ENCODE data around the gene COL28A1.

Gene COL28A1

DNA sequence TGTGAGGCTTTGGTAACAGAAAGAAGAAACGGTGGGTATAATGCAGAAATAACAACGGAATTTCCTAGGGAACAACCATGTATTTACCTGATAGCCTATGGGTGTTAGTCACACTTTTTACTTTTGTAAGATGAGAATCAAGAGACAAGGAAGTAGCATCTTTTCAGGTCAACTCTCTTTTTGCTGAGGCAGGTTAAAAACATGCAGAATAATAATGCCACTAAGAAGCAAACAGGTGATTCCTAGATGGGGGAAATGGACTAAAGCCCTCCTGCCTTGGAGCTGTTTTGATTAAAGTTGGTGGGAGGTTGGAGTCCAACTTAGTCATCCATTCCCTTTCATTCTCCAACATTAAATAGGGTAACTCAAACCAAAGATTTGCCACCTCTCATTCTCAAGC is 2.0 kb upstream of the COL28A1 start:
- Histone ChIP-seq H3K4me1 (ENCODE audit: control insufficient read depth in 1 of 2, insufficient read depth in 1 of 2, low read depth in 1 of 2, low read length in 1 of 2) (no peaks in the 10 kb centered on the region), H3K9me3 (no peaks in the 10 kb centered on the region), H3K27me3 (no peaks in the 10 kb centered on the region), H3K4me3 (ENCODE audit: low read depth in 1 of 2, low read length in 1 of 2) (no peak overlapping the region), H3K36me3 (no peaks in the 10 kb centered on the region), H3K27ac (no peak overlapping the region)
- TF ChIP-seq, protein P1, sequence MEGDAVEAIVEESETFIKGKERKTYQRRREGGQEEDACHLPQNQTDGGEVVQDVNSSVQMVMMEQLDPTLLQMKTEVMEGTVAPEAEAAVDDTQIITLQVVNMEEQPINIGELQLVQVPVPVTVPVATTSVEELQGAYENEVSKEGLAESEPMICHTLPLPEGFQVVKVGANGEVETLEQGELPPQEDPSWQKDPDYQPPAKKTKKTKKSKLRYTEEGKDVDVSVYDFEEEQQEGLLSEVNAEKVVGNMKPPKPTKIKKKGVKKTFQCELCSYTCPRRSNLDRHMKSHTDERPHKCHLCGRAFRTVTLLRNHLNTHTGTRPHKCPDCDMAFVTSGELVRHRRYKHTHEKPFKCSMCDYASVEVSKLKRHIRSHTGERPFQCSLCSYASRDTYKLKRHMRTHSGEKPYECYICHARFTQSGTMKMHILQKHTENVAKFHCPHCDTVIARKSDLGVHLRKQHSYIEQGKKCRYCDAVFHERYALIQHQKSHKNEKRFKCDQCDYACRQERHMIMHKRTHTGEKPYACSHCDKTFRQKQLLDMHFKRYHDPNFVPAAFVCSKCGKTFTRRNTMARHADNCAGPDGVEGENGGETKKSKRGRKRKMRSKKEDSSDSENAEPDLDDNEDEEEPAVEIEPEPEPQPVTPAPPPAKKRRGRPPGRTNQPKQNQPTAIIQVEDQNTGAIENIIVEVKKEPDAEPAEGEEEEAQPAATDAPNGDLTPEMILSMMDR (IDR thresholded peaks at IDR 0.05) = no peak

DNA sequence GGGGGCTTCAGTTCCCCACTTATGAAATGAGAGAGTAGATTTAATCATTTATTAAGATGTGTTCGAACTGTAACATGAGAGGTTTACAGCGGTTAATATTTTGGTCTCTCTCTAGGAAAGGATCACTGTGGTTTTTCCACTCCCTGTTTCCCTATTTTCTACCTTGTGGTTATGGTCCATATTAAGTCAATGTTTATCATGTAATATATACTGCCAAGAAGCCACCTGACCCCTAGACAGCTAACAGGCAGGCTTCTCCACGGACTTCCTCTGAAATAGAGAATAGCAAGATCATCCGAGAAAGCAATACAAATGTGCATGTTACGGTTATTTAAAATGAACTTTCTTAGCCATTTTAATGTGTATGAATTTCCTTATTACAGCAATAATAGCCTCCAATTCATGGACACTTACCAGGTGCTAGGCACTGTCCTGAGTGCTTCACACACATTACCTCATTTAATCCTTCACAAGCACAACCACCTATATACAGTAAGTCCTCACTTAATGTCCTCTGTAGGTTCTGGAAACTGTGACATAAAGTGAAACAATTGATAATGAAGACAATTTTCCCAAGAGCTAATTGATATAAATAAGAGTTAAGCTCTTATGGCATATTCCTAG is 835 bp upstream of the COL28A1 start:
- TF ChIP-seq, protein P1 (IDR thresholded peaks at IDR 0.05) = no peak
- no peak overlapping the region for H3K27ac ChIP-seq
- no peak overlapping the region for H3K4me3 ChIP-seq (ENCODE audit: low read depth in 1 of 2, low read length in 1 of 2)

DNA sequence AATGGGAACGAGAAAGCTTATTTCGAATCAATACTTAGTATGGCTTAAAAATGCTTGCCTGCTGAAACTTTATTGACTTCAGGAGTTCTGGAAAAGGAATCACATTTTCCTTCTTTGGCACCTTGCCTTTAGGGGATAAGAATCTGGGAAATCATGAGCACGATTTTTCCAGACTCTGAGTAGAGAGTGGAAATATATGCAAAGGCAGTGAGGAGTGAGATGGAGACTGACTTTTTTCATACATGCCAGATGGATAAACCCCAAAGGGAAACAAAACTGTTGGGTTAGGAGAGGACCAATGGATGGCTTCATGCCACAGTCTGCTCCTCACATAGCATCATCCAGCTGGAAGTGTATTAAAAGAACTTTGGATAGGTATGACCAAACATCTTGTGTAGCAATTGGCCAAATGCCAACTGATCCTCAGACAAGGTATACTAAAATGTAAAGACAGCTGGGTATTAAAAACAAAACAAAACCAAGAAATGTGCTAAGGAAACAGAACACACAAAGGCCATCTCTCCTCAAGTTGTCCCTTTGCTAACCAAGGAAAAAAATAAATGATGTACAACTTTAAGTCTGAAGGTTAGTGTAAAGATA is 1.7 kb downstream of the COL28A1 start:
- TF ChIP-seq, protein P1 (IDR thresholded peaks at IDR 0.05) = no peak
- H3K4me3 ChIP-seq (ENCODE audit: low read depth in 1 of 2, low read length in 1 of 2) = no peak overlapping the region
- H3K27me3 ChIP-seq = no peaks in the 10 kb centered on the region
- no peak overlapping the region for H3K27ac ChIP-seq
- no peaks in the 10 kb centered on the region for H3K36me3 ChIP-seq
- H3K9me3 ChIP-seq = no peaks in the 10 kb centered on the region
- H3K4me1 ChIP-seq (ENCODE audit: control insufficient read depth in 1 of 2, insufficient read depth in 1 of 2, low read depth in 1 of 2, low read length in 1 of 2) = no peaks in the 10 kb centered on the region

More for the DNA sequence above, 835 bp upstream of the COL28A1 start:
- H3K4me1 ChIP-seq (ENCODE audit: control insufficient read depth in 1 of 2, insufficient read depth in 1 of 2, low read depth in 1 of 2, low read length in 1 of 2) = no peaks in the 10 kb centered on the region
- H3K9me3 ChIP-seq = no peaks in the 10 kb centered on the region
- no peaks in the 10 kb centered on the region for H3K27me3 ChIP-seq
- H3K36me3 ChIP-seq = no peaks in the 10 kb centered on the region

DNA sequence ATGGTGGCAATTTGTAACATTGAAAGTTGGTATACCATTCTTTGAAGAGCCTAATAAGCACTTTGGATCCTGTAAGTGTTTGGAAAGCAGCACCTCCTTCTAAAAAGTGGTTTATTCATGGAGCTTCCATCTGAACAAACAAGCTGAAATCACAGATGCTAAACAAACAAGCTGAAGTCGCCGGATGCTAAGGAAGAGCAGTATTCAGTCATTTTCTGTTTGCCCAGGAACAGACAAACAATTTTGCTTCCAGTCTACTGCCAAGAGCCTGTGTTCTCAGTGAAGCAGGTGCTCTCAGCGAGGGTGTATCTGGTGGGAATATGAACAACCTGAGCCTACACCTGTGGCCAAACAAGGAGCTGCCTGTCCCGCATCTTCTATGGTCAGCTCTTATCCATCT is 6.3 kb downstream of the COL28A1 start:
- no peaks in the 10 kb centered on the region for H3K36me3 ChIP-seq
- no peaks in the 10 kb centered on the region for H3K27me3 ChIP-seq
- TF ChIP-seq, protein P1 (IDR thresholded peaks at IDR 0.05) = no peak
- H3K27ac ChIP-seq = no peak overlapping the region
- no peaks in the 10 kb centered on the region for H3K9me3 ChIP-seq
- no peak overlapping the region for H3K4me3 ChIP-seq (ENCODE audit: low read depth in 1 of 2, low read length in 1 of 2)
- no peaks in the 10 kb centered on the region for H3K4me1 ChIP-seq (ENCODE audit: control insufficient read depth in 1 of 2, insufficient read depth in 1 of 2, low read depth in 1 of 2, low read length in 1 of 2)

DNA sequence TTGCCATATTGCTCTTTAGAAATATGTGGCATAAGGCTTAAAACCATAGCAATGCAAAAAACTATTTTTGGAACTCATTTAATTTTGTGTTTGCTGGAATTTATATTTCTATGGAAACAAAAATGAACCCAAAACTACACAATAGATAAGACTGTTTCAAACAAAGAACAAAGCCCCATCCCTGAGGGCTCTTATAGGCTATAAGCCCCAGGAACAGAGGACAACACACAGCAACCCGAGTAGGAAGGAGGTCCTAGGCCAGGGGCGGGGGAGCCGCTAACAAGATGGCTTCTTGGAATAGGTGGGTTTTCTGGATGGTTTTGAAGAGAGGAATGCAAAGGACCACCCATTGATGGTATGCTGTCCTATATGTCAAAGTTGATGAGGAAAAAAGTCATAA is 8.6 kb downstream of the COL28A1 start:
- H3K27ac ChIP-seq = no peak overlapping the region
- no peaks in the 10 kb centered on the region for H3K27me3 ChIP-seq
- H3K4me1 ChIP-seq (ENCODE audit: control insufficient read depth in 1 of 2, insufficient read depth in 1 of 2, low read depth in 1 of 2, low read length in 1 of 2) = no peaks in the 10 kb centered on the region
- H3K36me3 ChIP-seq = no peaks in the 10 kb centered on the region
- H3K9me3 ChIP-seq = no peaks in the 10 kb centered on the region
- no peak overlapping the region for H3K4me3 ChIP-seq (ENCODE audit: low read depth in 1 of 2, low read length in 1 of 2)
- TF ChIP-seq, protein P1 (IDR thresholded peaks at IDR 0.05) = no peak

Measured in neutrophil (primary cell).